GM12878 (cell line): ENCODE measurements around the gene C15orf61. TPM values are rescaled to one million over a fixed set of nuclear protein-coding genes. Genes with fewer than 3 reads are reported as not detected.
A peak's percentile ranks its signal among the peaks of the same experiment; 100 is the strongest.

ENCODE experiments used
- BCL11A ChIP-seq: IDR thresholded peaks from 2 replicates; pipeline ENCODE4 v1.6.1; 2011; ENCODE audit warnings: low read depth, low read length
- CHD1 ChIP-seq: IDR thresholded peaks from 2 replicates; pipeline ENCODE4 v1.6.1; 2012; ENCODE audit warnings: low read depth, low read length, improper control_type of control experiment
- IKZF2 ChIP-seq, 2 experiments: fragments of 450-650 bp; IDR thresholded peaks; 2 replicates each; pipeline ENCODE4 v1.6.1; 2017; ENCODE audit warnings: mild to moderate bottlenecking in 2 of 2, moderate library complexity in 2 of 2
- MTA2 ChIP-seq: fragments of 450-650 bp; IDR thresholded peaks from 2 replicates; pipeline ENCODE4 v1.6.1; 2016; ENCODE audit warnings: low read depth, mild to moderate bottlenecking, moderate library complexity
- SRF ChIP-seq, 2 experiments: IDR thresholded peaks; 2 replicates each; pipeline ENCODE4 v1.6.1; 2011; ENCODE audit warnings: low read depth in 2 of 2, low read length in 2 of 2, mild to moderate bottlenecking in 1 of 2, moderate library complexity in 1 of 2
- STAT3 ChIP-seq: IDR thresholded peaks from 2 replicates; pipeline ENCODE4 v1.6.1; 2011; ENCODE audit warnings: low read depth, low read length, improper control_type of control experiment
- ZNF274 ChIP-seq: IDR thresholded peaks from one replicate; pipeline ENCODE4 v1.8.0; 2011; ENCODE audit not compliant: insufficient read length, insufficient read depth
- polyA plus RNA-seq, 11 experiments: library from polyadenylated mRNA; depleted of rRNA in 4 of 11; unstranded in 6 of 11; stranded (reverse) in 5 of 11; fragments of >200 nt; fragmentation: Nextera tagmentation in 4 of 11; fragmentation: Illumina TruSeq in 1 of 11; extraction: Ambion mirVana in 4 of 11; extraction: Trizol in 1 of 11; gene quantifications; 1 replicate in 1 of 11; 2 replicates in 10 of 11; pipeline versions ENCODE4 v1.2.1 to v1.2.3, GENCODE V29; 2011 to 2016; ENCODE audit warnings: inconsistent platforms in 2 of 11, missing spikeins in 2 of 11, low read depth in 1 of 11
- total RNA-seq, 4 experiments: library from RNA; depleted of rRNA in 3 of 4; stranded (reverse); fragments of >200 nt in 3 of 4; fragmentation: Illumina TruSeq in 1 of 4; extraction: Trizol in 1 of 4; gene quantifications; 2 replicates each; pipeline versions ENCODE4 v1.2.1 to v1.2.3, GENCODE V29; 2013 to 2021
- TF ChIP-seq, protein P1 (sequence below): fragments of 150-350 bp; IDR thresholded peaks from 2 replicates; pipeline ENCODE4 v1.6.1; 2016; ENCODE audit warnings: low read depth, low read length
- TF ChIP-seq, protein P2 (sequence below): fragments of 450-650 bp; formaldehyde crosslinking; IDR thresholded peaks from 2 replicates; pipeline ENCODE4 v1.4.0; 2020; ENCODE audit warnings: mild to moderate bottlenecking, moderate library complexity
- TF ChIP-seq, protein P3 (sequence below): fragments of 450-650 bp; IDR thresholded peaks from 2 replicates; pipeline ENCODE4 v1.6.1; 2017; ENCODE audit warnings: mild to moderate bottlenecking, moderate library complexity
- TF ChIP-seq, protein P4 (sequence below): fragments of 450-650 bp; IDR thresholded peaks from 2 replicates; pipeline ENCODE4 v1.6.1; 2016; ENCODE audit warnings: mild to moderate bottlenecking
- TF ChIP-seq, protein P5 (sequence below): fragments of 450-650 bp; IDR thresholded peaks from 2 replicates; pipeline ENCODE4 v1.6.1; 2018; ENCODE audit warnings: mild to moderate bottlenecking, low read depth, moderate library complexity; ENCODE audit not compliant: partially characterized antibody

Gene C15orf61
- total and polyA plus RNA-seq, 10 of the 15 experiments (the other 5 are each of a cell fraction or from before 2014, with no cell fraction given) = 1.4 to 8.7 (median 4.3) TPM

DNA sequence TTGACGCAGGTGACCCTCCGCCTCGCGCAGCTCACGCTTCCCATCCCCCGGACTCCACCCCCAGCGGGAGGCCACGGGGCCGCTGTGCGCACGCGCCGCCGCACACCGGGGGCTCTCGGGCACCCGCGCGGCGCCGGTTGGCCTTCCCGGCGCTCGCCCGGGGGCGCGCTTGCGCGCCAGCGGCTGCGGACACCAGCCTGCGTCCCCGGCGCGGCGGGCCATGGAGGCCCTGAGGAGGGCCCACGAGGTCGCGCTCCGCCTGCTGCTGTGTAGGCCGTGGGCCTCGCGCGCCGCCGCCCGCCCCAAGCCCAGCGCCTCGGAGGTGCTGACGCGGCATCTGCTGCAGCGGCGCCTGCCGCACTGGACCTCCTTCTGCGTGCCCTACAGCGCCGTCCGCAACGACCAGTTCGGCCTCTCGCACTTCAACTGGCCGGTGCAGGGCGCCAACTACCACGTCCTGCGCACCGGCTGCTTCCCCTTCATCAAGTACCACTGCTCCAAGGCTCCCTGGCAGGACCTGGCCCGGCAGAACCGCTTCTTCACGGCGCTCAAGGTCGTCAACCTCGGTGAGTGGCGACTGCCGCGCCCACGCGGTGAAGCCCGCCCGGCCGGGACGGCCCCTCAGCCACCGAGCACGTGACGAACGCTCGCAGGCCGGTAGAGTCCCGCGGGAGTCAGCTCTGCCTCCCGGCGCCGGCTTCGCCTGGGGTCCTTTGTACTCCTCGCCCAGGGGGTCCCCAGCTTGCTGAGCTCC lies at the start of gene C15orf61 (continued):
- TF ChIP-seq CHD1 (no peak), IKZF2 (IDR thresholded peaks at IDR 0.05) (no peak; a peak in 1 of 4 replicates), BCL11A (no peak), ZNF274 (no peak), STAT3 (no peak), SRF (IDR thresholded peaks at IDR 0.05; ENCODE audit: low read depth in 2 of 2, low read length in 2 of 2) (no peak), MTA2 (no peak)
- TF ChIP-seq, protein P1, sequence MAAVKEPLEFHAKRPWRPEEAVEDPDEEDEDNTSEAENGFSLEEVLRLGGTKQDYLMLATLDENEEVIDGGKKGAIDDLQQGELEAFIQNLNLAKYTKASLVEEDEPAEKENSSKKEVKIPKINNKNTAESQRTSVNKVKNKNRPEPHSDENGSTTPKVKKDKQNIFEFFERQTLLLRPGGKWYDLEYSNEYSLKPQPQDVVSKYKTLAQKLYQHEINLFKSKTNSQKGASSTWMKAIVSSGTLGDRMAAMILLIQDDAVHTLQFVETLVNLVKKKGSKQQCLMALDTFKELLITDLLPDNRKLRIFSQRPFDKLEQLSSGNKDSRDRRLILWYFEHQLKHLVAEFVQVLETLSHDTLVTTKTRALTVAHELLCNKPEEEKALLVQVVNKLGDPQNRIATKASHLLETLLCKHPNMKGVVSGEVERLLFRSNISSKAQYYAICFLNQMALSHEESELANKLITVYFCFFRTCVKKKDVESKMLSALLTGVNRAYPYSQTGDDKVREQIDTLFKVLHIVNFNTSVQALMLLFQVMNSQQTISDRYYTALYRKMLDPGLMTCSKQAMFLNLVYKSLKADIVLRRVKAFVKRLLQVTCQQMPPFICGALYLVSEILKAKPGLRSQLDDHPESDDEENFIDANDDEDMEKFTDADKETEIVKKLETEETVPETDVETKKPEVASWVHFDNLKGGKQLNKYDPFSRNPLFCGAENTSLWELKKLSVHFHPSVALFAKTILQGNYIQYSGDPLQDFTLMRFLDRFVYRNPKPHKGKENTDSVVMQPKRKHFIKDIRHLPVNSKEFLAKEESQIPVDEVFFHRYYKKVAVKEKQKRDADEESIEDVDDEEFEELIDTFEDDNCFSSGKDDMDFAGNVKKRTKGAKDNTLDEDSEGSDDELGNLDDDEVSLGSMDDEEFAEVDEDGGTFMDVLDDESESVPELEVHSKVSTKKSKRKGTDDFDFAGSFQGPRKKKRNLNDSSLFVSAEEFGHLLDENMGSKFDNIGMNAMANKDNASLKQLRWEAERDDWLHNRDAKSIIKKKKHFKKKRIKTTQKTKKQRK = no peak
- TF ChIP-seq, protein P2, sequence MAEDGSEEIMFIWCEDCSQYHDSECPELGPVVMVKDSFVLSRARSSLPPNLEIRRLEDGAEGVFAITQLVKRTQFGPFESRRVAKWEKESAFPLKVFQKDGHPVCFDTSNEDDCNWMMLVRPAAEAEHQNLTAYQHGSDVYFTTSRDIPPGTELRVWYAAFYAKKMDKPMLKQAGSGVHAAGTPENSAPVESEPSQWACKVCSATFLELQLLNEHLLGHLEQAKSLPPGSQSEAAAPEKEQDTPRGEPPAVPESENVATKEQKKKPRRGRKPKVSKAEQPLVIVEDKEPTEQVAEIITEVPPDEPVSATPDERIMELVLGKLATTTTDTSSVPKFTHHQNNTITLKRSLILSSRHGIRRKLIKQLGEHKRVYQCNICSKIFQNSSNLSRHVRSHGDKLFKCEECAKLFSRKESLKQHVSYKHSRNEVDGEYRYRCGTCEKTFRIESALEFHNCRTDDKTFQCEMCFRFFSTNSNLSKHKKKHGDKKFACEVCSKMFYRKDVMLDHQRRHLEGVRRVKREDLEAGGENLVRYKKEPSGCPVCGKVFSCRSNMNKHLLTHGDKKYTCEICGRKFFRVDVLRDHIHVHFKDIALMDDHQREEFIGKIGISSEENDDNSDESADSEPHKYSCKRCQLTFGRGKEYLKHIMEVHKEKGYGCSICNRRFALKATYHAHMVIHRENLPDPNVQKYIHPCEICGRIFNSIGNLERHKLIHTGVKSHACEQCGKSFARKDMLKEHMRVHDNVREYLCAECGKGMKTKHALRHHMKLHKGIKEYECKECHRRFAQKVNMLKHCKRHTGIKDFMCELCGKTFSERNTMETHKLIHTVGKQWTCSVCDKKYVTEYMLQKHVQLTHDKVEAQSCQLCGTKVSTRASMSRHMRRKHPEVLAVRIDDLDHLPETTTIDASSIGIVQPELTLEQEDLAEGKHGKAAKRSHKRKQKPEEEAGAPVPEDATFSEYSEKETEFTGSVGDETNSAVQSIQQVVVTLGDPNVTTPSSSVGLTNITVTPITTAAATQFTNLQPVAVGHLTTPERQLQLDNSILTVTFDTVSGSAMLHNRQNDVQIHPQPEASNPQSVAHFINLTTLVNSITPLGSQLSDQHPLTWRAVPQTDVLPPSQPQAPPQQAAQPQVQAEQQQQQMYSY (CRISPR knock-in tag) = no peak
- TF ChIP-seq, protein P3, sequence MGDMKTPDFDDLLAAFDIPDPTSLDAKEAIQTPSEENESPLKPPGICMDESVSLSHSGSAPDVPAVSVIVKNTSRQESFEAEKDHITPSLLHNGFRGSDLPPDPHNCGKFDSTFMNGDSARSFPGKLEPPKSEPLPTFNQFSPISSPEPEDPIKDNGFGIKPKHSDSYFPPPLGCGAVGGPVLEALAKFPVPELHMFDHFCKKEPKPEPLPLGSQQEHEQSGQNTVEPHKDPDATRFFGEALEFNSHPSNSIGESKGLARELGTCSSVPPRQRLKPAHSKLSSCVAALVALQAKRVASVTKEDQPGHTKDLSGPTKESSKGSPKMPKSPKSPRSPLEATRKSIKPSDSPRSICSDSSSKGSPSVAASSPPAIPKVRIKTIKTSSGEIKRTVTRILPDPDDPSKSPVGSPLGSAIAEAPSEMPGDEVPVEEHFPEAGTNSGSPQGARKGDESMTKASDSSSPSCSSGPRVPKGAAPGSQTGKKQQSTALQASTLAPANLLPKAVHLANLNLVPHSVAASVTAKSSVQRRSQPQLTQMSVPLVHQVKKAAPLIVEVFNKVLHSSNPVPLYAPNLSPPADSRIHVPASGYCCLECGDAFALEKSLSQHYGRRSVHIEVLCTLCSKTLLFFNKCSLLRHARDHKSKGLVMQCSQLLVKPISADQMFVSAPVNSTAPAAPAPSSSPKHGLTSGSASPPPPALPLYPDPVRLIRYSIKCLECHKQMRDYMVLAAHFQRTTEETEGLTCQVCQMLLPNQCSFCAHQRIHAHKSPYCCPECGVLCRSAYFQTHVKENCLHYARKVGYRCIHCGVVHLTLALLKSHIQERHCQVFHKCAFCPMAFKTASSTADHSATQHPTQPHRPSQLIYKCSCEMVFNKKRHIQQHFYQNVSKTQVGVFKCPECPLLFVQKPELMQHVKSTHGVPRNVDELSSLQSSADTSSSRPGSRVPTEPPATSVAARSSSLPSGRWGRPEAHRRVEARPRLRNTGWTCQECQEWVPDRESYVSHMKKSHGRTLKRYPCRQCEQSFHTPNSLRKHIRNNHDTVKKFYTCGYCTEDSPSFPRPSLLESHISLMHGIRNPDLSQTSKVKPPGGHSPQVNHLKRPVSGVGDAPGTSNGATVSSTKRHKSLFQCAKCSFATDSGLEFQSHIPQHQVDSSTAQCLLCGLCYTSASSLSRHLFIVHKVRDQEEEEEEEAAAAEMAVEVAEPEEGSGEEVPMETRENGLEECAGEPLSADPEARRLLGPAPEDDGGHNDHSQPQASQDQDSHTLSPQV = 0 out of 2 replicates have a peak, but pooled peaks have one; percentile 41
- TF ChIP-seq, protein P4, sequence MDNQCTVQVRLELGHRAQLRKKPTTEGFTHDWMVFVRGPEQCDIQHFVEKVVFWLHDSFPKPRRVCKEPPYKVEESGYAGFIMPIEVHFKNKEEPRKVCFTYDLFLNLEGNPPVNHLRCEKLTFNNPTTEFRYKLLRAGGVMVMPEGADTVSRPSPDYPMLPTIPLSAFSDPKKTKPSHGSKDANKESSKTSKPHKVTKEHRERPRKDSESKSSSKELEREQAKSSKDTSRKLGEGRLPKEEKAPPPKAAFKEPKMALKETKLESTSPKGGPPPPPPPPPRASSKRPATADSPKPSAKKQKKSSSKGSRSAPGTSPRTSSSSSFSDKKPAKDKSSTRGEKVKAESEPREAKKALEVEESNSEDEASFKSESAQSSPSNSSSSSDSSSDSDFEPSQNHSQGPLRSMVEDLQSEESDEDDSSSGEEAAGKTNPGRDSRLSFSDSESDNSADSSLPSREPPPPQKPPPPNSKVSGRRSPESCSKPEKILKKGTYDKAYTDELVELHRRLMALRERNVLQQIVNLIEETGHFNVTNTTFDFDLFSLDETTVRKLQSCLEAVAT = no peak
- TF ChIP-seq, protein P5, sequence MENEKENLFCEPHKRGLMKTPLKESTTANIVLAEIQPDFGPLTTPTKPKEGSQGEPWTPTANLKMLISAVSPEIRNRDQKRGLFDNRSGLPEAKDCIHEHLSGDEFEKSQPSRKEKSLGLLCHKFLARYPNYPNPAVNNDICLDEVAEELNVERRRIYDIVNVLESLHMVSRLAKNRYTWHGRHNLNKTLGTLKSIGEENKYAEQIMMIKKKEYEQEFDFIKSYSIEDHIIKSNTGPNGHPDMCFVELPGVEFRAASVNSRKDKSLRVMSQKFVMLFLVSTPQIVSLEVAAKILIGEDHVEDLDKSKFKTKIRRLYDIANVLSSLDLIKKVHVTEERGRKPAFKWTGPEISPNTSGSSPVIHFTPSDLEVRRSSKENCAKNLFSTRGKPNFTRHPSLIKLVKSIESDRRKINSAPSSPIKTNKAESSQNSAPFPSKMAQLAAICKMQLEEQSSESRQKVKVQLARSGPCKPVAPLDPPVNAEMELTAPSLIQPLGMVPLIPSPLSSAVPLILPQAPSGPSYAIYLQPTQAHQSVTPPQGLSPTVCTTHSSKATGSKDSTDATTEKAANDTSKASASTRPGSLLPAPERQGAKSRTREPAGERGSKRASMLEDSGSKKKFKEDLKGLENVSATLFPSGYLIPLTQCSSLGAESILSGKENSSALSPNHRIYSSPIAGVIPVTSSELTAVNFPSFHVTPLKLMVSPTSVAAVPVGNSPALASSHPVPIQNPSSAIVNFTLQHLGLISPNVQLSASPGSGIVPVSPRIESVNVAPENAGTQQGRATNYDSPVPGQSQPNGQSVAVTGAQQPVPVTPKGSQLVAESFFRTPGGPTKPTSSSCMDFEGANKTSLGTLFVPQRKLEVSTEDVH = no peak
